Raji (cell line): ENCODE results near the gene MEIOSIN.
A peak's percentile ranks its signal among the peaks of the same experiment; 100 is the strongest.

ENCODE experiments used
- POLR2A ChIP-seq: IDR thresholded peaks from 2 replicates; pipeline ENCODE4 v1.6.1; 2011; ENCODE audit warnings: low read depth, low read length, control low read depth; ENCODE audit not compliant: insufficient read depth

Gene MEIOSIN

GRCh38 chr19:45713141-45713540 lies 20.1 kb upstream of the MEIOSIN start:
- TF ChIP-seq POLR2A, result no peak

- TF ChIP-seq POLR2A, result no peak
These were observed 18.1 kb upstream of the MEIOSIN start for GRCh38 chr19:45715139-45715538.

GRCh38 chr19:45716359-45717130 lies 16.7 kb upstream of the MEIOSIN start:
- TF ChIP-seq POLR2A, result no peak

GRCh38 chr19:45717131-45717982 lies 15.9 kb upstream of the MEIOSIN start:
- peak; percentile 17; the same call in 1 of the 2 replicates for TF ChIP-seq POLR2A

- TF ChIP-seq POLR2A, result no peak
These were observed 15.1 kb upstream of the MEIOSIN start for GRCh38 chr19:45717983-45718650.

- no peak for TF ChIP-seq POLR2A
These were observed 3.4 kb upstream of the MEIOSIN start for GRCh38 chr19:45729800-45730290.

- peak; percentile 82 for TF ChIP-seq POLR2A
These were observed 2.6 kb upstream of the MEIOSIN start, which contains the start of gene FBXO46 for GRCh38 chr19:45730368-45731288. FBXO46 (minus strand) TSS chr19:45730896; CDS start chr19:45713495, 17,401 bp downstream.

- 0 out of 2 replicates have a peak, but pooled peaks have one; percentile 13 for TF ChIP-seq POLR2A
These were observed 6.5 kb downstream of the MEIOSIN start for GRCh38 chr19:45739498-45740439.

GRCh38 chr19:45742969-45743368 lies 9.7 kb downstream of the MEIOSIN start:
- TF ChIP-seq POLR2A, result no peak

GRCh38 chr19:45745606-45746005 lies 12.4 kb downstream of the MEIOSIN start:
- TF ChIP-seq POLR2A, result no peak

- no peak for TF ChIP-seq POLR2A
These were observed 13.6 kb downstream of the MEIOSIN start for GRCh38 chr19:45746866-45747265.

- TF ChIP-seq POLR2A, result no peak
These were observed 14.3 kb downstream of the MEIOSIN start for GRCh38 chr19:45747513-45747912.

- no peak for TF ChIP-seq POLR2A
These were observed 19.4 kb downstream of the MEIOSIN start for GRCh38 chr19:45752639-45753038.
